Erythroblast (primary cell): ENCODE measurements around the gene ARMC3.

Experiments
- GATA1 ChIP-seq: IDR thresholded peaks from 2 replicates; pipeline ENCODE4 v1.6.1; 2011; ENCODE audit warnings: low read depth, mild to moderate bottlenecking, control low read depth, low read length, moderate library complexity
- POLR2A ChIP-seq: IDR thresholded peaks from 2 replicates; pipeline ENCODE4 v1.6.1; 2011; ENCODE audit warnings: mild to moderate bottlenecking, low read length

GRCh38 chr10:22958338-22958737 is 30.5 kb downstream of the ARMC3 start:
- TF ChIP-seq POLR2A, result no peak
- no peak for TF ChIP-seq GATA1
